Measurements from ENCODE around the gene GABRG3.
"Not testable (repeated sequence)": the region's sequence is repeated elsewhere in the genome, so short reads cannot be mapped to it uniquely, and the experiment has no call there.

Gene GABRG3

DNA sequence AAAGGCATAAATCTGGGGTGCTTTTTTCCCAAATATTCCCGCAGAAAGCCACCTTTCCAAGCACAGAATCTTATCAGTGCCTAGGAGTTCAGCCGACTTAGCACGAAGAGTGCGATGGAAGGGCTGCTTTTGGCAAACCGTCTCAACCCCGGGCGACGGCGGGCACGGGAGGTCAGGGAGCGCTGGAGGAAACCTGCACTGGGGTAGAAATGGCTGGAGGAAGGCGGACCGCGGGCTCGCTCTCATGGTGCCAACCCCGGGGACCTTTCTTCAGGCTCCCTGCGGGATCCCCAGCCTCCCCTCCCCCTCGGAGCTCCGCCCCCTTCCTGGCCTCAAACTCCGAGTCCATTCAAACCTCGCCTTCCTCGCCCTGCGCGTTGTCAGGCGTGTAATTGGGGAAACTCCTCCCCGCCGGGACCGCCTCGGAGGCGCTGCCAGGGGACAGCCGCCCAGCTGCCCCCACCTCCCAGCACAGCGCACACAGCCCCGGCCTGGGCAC, at the start of gene GABRG3:
Gene GABRG3, plus strand, starts transcription at position 470 of the 499 bp plus-strand sequence.
- no peak for DNase-seq

DNA sequence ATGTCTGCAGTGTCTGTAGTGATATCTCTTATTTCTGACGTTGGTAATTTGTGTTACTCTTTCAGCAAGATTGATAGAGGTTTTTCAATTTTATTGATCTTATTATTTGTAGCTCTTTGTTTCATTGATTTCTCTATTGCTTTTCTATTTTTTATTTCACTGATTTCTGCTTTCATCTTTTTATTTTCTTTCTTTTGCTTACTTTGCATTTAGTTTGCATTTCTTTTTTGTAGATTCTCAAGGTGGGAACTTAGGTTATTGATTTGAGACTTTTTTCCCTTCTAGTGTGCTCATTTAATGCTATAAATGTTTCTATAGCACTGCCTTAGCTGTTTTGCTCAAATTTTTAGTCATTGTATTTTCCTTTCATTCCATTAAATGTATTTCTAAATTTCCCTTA, 49.5 kb upstream of the GABRG3 start:
- DNase-seq = no peak

DNA sequence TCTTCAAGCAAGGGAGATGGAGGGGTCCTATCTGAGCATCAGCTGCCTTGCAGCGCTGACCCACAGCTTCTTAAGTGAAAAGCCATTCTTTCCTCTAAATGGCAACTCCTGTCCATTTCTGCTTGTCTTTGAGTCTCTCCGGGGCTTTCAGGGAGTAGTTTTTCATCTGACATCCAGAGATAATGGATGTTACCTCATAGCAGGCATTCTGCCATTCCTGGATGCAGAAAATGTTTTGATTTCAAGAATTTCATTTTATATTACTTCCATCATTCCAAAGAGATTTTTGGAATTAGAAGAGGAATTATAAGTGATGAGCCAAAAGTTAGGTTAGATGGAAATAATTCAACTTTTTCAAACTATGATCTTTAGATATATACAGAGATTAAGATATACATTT, 44.9 kb upstream of the GABRG3 start:
- no peak for DNase-seq

DNA sequence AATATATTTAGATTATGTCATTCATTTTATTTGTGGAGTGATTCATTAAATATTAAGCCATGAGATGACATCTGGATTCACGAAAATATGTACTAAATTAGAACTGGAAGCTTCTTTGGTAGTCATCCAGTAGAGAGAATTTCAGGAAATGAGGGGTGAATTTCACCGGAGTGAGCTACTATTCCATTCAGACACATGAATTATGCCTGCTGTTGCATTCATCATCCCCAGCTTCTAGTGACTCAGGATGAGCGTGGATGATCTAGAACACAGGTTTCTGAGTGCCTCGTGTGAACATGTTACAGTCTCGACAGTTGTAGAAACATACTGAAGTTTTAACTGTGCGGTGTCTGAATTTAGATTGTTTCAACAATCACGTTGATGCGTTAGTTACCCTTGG, 42.9 kb upstream of the GABRG3 start:
- no peak for DNase-seq

DNA sequence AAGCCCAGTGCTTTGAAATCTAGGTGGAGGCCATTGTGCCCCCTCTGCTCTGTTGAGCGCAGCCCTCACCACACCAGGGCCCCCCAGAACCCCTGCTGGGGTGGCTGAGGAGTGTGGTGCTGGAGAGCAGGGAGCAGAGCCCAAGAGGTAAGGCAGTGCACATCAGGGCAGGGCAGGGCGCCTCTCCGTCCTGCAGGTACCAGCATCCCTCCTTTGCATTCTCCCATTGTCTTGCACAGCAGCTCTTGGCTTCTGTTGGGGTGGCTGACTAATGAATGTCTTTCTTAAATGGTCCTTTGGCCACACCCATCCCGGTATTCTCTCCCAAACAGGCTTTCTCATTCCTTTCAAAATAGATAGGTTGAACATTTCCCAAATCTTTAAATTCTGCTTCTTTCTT, 41.4 kb upstream of the GABRG3 start:
- DNase-seq = no peak

DNA sequence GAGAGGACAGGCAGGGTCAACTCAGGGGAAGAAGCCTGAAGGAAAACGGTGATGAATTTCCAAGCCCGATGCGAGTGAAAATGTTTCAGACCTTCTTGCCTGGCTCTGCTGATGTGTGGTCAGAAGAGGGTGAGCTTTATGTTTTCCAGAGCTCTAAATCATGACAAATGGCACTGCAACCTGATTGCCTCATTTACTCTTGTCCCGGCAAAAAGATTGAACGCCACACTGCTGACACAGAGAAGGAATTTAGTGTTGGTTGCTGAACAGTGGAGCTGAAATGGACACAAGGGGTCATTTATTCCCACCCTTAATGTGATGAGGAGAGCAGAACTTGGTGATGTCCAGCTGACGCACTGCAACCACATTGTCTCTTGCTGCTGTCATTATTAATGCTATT, 36.1 kb upstream of the GABRG3 start:
- DNase-seq = no peak

DNA sequence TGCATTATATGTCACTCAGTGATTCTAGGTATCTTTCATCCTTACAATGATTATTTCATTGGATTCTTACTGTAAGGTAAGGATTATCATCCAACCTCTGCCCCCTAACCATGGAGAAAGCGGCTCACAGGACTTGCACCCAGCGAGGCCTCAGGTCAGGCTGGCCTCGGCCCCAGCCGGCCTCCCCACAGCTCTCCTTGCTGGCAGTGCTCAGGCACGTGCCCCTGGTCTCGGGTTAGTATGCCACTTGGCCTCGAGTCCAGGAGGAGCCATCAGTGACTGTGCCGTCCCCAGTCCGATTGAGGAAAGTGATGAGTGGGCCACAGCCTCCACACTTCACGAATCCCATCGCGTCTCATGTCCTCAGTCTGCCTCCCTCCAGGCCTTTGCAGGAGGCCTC, 35.7 kb upstream of the GABRG3 start:
- no peak for DNase-seq

DNA sequence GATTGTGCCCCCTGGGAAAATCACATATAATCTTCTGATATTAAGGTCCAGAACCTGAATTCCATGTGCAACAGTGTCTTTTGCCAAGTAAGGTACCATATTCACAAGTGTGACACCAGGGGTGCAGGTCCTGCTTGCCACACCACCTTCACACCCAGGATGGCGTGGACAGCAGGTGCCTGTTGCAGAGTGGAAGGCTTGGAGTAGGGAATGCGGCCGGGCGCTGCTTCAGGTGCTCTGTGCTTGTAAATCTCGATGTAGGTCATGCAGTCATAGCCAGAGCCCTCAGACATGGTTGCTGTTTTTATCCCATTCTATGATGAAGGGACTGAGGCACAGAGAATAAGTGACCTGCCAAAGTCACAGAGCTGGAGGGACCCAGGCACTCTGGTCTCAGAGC, 34.5 kb upstream of the GABRG3 start:
- no peak for DNase-seq

DNA sequence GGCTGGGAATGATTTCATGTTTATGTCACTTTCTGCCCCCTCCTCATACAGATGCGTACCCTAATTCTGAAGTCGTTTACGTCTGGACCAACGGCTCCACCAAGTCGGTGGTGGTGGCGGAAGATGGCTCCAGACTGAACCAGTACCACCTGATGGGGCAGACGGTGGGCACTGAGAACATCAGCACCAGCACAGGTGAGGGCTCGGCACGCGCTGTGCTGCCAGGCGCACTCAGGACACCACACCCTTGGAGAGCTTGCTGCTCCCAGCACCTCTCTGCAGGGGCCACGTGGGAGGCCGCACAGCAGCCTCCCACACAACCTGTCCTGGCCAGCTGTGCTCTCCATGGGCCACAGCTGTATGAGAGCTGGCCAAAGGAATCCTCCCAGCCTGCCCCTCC, 33.8 kb upstream of the GABRG3 start:
- no peak for DNase-seq

DNA sequence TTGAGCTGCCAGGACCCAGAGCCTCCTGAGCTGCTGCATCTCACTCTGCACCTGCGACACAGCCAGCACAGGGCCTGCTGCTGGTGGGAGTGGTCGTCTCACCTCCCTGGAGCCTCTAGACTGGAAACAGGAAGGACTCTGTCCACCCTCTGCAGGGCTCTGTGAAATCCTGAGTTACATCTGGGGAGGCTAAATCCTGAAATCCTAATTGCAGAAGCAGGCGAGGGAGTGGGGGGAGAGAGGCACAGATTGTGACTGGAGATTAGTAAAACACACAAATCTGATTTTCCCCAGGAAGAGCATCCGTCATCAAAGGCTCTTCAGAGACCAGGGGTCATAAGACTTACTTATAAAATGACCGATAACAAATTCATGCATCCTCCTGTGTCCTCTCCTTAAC, 31.6 kb upstream of the GABRG3 start:
- no peak for DNase-seq

DNA sequence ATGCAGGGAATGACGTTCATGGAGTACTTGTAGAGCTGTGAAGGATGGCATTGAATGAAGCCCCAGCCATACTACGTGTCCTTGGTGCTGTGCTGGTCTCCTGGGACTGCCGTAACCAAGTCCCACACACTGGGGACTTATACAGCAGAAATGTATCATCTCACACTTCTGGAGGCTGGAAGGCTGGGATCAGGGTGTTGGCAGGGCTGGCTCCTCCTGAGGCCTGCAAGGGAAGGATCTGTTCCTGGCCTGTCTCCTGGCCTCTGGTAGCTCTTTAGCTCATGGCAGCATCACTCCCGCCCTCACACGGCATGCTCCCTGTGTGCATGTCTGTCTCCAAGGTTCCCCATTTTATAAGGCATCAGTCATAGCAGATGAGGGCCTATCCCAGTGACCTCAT, 29.5 kb upstream of the GABRG3 start:
- DNase-seq = no peak

DNA sequence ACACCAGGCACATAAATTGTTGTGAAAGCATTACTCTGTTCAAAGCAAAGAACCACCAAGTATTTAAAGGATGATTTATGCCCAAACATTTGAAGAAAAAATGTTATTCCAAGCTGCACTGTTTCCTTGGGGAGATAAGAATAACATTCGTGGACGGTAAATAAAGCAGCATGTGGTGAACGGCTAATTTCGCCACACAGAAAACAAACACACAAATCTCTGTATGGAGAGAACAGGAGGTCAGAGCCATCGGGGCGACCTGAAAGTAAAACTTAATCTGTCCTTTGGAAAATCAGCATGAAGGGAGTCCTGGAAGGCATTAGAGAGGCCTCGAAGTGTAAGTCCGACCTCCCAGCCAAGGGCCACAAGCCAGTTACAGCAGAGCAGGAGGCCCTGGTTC, 27.1 kb upstream of the GABRG3 start:
- no peak for DNase-seq

DNA sequence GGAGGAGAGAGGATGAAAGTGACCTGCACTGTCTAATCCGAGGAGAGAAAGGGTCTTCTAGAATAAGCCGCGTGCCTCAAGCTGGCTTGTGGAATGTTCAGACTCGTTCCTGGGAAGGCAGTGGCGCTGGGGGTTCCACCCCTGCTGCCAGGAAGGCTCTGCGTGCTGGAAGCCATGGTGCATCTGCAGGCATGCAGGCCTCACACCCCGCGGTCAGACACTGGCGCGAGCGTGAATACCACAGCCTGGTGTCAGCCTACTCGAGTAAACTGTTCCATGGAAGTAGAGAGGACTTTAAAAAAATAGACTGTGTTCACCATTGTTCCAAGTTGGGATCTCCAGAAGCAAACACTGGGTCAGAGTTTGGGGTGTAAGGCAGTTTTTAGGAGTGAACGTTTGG, 25.9 kb upstream of the GABRG3 start:
- DNase-seq = no peak

DNA sequence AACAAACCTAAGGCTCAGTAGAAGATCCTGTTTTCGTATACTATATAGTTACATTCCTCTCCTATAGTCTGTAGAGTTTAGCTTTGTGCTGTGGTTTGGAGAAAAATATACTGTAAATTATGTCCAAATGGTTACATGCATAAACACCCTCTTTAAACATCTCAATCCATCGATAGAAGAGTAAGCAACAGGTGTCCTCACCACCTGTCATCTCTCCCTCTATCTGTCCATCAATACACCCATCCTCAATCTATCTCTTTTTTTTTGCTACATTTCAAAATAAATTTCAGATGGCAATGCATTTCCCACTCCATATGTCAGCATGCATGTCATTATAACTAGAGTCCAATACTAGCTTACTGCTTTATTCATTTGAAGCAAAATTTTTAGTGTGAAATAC, 21.0 kb upstream of the GABRG3 start:
- DNase-seq = no peak

DNA sequence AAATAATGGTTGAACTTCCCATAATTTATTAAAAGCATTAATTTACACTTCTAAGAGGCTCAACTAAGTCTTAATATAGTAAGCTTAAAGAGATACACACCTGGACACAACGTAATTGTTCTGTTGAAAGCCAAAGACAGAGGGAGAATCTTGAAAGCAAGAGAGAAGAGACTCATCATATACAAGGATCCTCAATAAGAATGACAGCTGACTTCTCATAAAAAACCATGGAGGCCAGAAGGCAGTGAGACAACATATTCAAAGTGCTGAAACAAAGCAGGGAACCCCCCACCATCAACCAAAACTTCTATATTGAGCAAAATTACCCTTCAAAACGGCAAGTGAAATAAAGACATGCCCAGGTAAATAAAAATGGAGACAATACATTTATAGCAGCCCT, 16.6 kb upstream of the GABRG3 start:
- DNase-seq = no peak

DNA sequence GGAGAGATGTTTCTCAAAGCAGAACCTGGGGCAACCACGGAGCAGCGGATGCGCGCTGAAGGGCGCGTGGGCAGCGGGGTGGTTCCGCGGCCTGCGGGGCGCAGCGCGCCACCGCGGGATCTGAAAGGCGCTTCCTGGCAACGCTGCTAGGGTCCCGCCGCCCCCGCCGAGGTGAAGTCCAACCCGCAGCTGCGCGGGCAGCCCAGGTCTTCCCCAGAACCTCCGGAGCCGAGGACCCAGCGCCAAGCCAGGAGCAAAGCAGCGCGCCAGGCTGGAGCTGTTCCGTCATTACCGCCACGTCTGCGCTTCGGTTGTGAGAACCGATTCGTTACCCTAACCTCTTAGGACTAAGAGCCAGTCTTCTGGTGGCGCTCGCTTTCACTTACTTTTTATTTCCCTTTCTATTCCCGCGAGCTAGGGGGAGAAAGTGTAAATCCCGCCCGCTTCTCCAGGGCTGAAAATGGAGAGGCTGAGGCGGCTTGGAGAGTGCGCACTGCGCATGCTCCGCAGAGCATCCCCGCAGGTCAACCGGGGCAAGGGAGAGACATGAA, 3.2 kb upstream of the GABRG3 start:
- DNase-seq = no peak

DNA sequence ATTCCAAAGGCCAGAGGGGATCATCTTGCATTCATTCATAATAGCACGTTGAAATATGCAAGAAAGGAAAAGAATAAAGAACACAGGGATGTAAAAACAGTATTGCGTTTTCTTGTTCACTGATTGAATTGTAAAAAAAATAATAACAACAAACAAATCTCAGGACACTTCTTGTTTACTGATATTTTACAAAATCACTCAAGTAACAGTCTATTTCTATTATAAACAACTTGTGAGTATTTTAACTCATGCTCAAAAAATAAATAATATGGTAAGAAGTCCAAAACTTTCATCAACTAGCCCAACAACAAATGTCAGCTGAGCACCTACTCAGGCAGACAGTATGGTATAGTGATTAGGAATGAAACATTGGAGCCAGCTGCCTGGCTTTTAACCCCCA, 2.2 kb upstream of the GABRG3 start:
- DNase-seq = no peak

DNA sequence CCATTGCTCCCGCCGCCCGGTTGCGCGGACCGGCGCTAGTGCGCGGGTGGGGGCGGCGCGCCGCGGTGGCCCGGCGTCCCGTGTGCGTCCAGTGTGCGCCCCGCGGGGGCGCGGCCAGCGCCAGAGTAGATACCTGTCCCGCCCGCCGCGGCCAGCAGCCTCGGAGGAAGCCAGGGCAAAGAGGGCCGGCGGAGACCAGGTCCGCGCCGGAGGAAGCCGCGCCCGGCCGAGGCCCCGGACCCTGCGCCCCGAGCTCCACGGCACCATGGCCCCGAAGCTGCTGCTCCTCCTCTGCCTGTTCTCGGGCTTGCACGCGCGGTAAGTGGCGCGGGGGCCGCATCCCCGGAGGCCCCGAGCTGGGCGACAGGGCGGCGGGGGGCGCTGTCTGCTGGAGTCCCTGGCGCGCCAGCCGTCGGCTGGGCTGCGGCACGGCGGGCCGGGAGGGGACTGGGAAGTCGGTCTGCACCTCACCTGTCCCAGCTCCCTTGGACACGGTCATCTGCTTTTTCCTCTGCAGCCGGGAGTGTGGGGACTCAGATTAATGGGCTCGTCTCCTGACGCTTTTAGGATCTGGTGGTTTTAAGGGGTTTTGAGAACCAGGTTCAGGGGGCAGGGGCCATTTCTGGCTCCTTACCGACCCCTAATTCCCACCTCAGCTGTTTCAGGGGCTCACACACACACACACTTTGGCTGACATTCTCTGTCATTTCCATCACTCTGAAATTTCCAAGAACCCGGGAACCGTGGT, 464 bp downstream of the GABRG3 start:
- no peak for DNase-seq

DNA sequence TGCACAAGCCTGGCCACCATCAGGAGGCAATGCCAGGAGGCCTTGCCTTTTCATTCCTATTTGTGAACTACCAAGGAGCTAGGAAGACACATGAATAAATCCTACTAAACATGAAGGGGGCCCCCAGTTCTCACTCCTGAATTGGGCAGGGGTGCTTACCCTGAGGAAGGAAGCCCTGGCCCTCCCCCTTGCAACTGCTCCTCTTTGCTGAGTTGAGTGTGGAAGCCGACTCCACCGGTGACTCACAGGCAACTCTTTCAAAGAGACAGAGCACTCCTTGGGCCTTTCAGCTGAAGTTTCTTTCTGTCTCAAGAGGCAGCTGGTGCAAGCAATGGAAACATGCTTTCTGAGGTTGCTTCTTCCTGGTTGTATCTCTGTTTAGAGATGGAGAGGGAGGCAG, 1.7 kb downstream of the GABRG3 start:
- DNase-seq = no peak

DNA sequence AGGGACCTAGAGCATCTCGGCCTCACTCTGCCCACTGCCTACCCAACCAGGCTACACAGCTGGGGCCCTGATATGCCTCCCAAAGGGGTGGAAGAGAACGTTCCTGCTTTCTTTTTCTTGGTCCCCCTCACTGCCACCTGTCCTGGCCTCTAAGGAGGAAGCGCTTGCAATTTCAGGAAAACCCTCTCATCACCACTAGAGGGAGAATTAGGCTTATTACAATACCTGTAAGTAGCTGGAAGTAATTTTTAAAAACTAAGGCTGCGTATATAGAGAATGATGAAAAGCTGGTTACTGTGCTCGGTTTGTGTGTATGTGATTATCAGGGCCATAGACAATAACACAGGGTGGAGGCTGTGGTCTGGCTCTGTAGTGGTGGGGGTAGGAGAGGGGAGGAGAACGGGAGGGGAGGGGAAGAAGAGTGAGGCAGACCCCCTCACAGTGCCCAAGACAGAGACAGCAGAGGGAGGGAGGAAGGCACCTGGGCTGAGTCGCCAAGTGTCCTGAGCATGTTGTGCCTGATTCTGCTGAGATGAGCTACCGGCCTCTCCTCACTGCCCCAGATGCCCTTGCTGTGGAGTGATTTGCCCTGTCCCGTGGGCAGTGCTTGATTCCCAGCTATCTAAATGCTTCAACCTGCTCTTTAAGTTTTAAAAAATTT, 3.3 kb downstream of the GABRG3 start:
- no peak for DNase-seq

DNA sequence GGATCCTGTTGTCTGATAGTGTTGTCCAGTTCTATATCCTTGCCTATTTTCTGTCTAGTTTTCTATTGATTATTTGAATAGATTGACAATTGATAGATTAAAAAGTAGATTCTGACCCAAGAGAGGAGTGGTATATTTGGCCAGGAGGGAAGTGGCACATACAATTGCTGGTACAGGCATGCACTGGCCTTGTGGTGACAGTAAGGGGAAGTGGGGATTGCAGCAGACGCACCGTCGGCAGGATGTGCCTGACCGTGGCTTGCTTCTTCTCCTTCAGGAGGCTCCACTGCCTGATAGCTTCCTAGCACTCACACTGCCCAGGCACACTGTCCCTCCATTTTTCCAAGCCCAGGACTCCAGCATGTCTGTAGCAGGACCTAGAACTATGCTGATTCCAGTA, 10.5 kb downstream of the GABRG3 start:
- DNase-seq = no peak

DNA sequence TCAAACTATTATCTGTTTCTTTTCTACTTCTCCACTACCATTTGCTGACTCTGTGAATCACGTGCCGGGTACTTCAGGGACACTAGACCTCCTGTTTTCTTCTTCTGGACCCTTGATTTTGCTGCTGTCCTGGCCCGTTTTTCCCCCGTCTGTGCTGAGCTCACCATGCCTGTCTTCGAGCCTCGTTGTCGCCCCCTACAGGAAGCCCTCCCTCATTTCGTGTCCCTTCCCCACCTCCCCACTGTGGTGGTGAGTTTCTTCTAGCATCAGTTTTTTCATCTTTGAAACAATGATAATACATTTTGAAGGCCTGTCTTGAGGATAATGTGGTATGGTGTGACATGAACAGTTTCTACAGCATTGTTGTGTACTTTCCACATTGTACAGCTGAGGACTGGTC, 12.8 kb downstream of the GABRG3 start:
- no peak for DNase-seq

DNA sequence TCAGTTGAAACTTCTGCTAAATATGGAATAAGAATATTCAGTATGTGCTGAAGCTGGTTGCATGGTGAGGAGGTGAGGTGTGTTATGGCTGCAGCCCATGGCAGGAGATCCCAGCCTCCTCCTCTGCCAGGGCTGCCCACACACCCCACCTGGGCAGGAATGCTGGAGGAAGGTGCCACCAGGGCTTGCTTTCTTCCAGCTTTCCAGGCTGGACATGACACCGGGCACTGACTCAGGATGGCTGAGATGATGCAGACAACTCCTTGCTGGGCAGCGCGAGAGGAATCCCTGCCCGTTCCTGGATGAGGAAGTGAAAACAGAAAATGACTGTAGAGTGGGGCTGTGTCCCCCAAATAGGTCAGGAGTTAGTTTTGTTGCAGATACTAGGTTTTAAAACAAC, 14.1 kb downstream of the GABRG3 start:
- no peak for DNase-seq

DNA sequence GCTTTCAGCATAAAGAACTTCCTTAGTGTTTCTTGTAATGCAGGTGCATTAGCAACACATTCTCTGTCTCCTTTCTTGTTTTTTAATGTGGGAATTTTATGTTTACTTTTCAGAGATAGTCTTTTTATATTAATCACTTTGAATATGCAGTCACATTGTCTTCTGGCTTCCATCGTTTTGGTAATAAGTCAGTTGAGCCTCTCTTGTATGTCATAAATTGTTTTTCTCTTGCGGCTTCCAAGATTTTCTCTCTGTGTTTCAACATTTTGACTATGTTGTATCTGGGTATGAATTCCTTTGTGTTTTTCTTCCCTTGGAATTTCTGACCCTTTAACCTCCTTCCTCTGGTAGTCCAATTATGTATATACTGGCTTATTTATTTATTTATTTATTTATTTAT, 25.3 kb downstream of the GABRG3 start:
- no peak for DNase-seq

DNA sequence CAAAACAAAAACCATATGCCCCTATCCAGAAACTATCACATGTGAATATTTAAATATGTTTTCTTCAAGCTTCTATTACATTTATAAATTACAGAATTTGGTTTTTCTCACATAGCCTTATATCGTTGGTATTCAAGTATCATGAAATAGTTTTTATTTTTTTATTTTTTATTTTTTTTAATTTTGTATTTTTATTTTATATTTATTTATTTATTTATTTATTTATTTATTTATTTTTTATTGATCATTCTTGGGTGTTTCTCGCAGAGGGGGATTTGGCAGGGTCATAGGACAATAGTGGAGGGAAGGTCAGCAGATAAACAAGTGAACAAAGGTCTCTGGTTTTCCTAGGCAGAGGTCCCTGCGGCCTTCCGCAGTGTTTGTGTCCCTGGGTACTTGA, 32.0 kb downstream of the GABRG3 start:
- not testable (repeated sequence) for DNase-seq

Data from activated CD8-positive, alpha-beta memory T cell treated with anti-CD3 and anti-CD28 coated beads for 24 hours (primary cell).